Central memory CD4-positive, alpha-beta T cell (primary cell): ENCODE results near the gene CREB3.

ENCODE experiments used
- DNase-seq: peaks from one replicate; pipeline ENCODE4 v3.0.0; 2022

The CREB3 gene

GRCh38 chr9:35750256-35750531 is 17.7 kb downstream of the CREB3 start:
- DNase-seq = no peak

GRCh38 chr9:35753466-35753865 is 21.0 kb downstream of the CREB3 start:
- no peak for DNase-seq

DNA sequence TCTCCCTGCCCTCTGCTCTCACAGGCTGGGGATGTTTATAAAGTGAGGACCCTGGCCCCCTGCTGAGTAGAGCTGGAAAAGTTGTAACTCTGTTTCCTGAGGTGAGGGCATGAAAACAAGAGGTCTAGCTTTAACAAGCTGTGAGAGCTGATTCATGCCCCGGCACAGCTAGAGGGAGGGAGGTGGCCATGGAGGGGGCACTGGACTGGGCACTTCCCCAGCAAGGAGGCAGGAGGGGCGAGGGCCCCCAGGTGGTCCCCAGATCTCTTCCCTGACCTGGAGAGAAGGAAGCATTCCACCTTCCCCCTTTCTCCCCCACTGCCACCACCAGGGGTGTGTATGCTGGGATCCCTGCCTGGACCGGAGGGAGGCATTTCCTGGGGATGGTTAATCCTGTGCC is 21.8 kb downstream of the CREB3 start, which contains the start of gene MSMP:
MSMP (minus strand) TSS at position 13 of the 400 bp plus-strand sequence. CDS start 147 bp downstream, outside the sequence.
- DNase-seq = no peak

GRCh38 chr9:35755071-35755470 is 22.6 kb downstream of the CREB3 start:
- no peak for DNase-seq

DNA sequence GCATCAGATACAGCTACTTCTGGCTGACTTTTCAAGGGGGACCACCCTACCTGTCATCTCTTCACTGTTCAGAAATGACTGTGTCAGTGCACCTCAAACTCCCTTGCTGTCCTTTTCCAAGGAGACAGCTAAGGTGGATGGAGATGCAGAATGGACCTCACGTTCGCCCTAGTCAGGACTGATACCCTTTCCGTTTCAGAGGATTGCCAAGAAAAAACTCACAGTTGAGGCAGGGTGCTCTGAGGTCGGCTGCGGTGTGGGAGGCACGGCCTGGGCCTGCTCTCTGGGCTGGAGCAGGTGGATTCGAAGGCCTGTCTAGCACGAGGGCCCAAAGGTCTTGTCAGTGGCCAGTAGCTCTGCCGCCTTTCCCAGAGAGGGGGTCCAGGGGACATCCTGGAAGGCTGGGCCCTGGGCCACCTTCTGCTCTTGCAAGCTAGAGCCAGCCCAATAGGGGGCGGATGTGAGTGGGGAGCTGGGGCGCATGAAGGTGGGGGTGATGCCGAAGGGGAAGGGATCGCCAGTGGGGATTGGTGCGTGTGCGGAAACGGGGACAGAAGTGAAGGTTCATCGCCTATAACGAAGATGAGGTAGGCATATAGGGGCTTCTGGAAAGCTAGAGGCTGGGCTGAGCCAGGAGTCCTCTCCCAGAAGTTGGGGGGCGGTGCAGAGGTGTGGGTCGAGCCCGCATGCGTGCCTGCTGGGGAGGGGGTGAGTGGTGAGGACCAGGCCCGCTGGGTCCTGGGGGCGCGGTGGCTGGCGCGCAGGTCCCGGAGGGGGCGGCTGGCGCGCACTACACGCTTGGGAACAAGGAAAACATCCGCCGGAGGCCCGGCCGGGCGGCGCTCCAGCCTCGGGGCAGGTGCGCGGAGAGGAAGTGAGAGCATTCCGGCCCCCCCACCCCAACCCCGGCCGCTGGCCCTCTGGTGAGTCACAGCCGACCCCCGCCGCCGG is 24.1 kb downstream of the CREB3 start:
- peak; percentile 68 for DNase-seq

DNA sequence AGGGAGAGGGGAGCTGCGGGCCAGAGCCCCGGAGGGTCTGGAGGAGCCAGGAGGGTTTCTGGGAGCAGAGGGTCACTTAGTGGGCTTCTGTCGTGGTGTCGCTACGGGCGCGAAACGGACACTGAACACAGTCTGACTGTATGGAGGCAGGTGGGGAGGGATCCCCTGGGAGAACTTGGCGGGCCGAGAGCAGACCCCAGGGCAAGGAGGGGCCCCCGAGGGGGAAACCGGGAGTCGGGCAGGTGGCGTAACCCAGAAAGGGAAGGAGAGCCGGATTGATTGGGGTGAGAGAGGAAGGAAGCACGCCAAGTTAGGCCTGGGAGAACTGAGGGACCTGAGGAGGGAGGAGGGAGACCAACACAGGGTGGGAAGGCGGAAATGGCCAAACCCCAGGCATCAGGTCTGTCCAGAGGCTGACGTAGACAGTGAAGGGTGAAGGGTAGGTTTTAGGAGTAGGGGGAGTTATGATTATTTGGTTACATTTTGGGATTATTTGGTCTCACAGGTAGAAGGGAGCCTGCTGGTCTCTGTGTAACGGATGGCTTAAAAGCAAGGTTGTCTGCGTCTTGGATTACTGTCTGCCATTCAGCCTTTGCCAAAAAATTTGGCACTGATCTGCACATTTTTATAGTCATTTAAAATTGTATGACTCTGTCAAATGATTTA is 24.9 kb downstream of the CREB3 start:
- DNase-seq = no peak

DNA sequence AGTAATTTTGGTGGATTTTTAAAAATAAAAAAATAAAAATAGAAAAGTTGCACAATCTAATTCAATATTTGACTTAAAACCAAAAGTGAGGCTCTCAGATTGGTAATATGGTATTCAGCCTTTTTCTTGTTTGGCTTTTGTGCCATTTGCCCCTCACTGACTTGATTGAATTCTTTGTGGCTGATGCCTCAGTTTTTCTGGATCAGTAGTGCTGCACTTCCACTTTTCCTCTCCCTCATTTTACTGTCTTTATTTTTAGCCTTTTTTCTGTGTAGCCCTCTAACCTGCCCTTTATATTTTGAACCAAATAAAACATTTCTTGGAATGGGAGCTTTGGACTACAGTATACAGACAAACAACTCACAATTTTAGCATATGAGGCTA is 25.4 kb downstream of the CREB3 start:
- DNase-seq = no peak

DNA sequence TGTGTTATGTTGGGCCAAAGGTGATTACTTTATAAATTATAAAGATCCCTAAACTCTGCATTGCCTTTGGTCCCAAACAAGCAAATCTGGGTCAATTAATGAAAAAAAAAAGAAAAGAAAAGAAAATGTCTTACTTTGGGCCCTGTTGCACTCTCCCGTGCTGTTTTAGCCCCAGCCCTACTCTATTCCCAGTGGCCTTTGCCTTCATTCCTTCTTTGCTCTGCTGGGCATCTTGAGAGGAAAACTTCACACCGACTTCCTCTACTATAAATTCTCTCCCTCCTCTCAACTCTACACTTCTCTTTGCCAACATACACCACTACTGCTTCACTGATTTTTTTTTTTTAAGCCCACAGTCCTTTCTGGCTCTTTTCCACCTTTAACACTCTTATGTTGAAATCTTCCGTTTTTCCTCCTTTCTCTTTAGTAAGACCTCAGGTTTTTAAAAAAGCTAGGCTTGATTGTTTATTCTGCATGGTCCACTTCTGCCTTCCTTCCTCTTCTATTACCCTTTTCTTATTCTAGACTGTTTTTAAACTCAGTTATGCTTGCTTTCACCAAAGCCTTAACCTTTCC is 26.1 kb downstream of the CREB3 start:
- no peak for DNase-seq

GRCh38 chr9:35759795-35760194 is 27.3 kb downstream of the CREB3 start:
- no peak for DNase-seq

DNA sequence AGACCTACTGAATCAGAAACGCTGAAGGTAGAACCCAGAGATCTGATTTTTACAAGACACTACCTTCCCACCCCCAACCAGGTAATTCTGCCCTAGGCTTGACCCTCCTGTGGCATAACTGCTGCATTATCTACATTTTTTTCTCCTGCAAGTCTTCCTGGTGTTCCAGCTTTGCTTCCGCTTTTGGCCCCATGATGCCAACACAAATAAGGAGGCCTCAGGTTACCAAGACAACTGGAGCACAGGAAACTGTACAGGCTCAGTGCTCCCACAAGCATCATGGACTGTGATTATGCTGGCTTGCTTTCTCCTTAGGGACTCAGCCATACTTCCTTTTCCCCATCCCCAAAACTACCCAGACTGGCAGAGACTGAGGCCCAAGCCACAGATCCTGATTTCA is 28.2 kb downstream of the CREB3 start:
- no peak for DNase-seq

DNA sequence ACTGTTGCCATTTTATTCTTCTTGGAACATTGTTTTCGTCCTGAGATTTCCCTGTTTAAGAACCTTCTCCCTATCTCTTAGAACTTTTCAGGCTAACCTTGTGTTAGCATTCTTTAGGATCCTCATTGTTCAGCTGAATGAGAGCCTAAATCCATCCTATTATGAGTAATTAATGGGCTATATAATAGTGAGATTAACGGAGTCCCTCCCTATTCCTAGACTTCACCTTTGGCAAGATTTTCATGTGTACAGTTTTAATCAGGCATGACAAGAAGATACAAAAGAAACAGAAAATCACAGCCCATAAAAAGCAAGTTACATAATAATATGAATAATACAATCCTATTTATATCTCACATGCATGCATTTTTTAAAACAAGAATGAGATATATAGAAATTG is 30.7 kb downstream of the CREB3 start:
- no peak for DNase-seq

DNA sequence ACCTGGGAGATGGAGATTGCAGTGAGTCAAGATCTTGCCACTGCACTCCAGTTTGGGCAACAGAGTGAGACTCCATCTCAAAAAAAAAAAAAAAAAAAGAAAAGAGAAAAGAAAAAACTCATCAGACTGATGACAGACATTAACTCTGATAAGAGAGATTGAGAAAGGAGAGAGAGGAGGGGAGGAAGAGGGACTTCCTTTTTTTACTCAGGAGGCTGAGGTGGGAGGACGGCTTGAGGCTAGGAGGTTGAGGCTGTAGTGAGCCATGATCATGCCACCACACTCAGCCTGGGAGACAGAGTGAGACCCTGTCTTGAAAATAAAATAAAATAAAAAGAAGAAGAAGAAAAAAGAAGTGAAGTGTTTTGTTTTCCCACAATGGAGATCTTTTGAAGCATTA is 31.3 kb downstream of the CREB3 start:
- DNase-seq = no peak

GRCh38 chr9:35766997-35767396 is 34.5 kb downstream of the CREB3 start:
- DNase-seq = no peak

- DNase-seq = no peak
These were observed 35.0 kb downstream of the CREB3 start for GRCh38 chr9:35767458-35767857.

GRCh38 chr9:35769763-35770162 is 37.3 kb downstream of the CREB3 start:
- DNase-seq = no peak

DNA sequence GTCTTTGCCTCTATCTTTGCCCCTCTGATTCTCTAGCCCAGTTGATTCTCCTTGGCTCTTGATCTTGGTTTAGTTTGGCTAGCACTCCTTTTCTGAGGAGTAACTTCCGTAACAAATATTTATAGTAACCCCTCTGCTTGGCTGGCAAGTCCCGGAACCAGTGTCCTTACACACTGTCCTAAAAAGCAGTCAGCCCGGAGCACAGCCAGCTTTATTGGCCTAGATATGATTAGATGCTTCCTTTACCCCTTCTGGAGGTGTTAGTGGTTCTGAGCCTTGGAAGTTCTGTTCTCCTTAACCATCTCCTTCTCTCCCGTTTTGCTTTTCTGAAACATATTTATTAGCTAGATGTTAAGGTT is 38.6 kb downstream of the CREB3 start:
- no peak for DNase-seq

DNA sequence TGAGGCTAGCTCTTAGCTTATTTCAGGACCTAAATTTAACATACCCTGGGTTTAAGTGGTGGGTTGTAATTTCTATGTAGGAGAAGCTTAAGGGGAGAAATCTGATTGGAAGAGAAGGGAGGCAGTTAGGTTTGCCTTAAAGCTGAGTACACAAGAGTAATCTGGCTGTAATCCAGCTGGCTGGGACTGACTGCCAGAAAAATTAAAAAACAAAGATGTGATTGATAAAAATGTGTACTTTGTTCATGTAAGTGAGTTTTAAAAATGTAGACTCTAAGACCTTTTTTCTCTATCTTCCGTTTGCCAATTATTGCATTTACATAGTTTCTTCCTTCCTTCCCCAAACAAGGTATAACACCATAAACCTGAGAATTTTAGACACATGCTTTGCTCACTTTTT is 39.1 kb downstream of the CREB3 start:
- DNase-seq = no peak

DNA sequence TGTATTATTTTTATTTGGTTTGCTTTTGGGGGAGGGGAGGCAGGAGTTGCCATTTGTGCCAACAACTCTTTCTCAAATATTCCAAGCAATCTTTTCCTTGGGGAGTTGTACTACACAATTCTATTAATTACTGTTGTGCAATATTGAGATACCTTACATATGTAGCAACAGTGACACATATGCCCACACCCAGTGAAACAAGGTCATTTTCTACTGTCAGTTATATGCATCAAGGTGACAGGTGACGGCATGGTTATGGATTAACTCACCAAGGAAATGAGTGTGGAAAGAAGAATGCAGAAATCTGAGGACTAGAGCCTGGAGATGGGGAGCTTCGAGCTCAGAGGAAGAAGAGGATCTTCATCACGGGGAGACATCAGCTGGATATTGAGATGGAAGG is 39.5 kb downstream of the CREB3 start:
- no peak for DNase-seq

DNA sequence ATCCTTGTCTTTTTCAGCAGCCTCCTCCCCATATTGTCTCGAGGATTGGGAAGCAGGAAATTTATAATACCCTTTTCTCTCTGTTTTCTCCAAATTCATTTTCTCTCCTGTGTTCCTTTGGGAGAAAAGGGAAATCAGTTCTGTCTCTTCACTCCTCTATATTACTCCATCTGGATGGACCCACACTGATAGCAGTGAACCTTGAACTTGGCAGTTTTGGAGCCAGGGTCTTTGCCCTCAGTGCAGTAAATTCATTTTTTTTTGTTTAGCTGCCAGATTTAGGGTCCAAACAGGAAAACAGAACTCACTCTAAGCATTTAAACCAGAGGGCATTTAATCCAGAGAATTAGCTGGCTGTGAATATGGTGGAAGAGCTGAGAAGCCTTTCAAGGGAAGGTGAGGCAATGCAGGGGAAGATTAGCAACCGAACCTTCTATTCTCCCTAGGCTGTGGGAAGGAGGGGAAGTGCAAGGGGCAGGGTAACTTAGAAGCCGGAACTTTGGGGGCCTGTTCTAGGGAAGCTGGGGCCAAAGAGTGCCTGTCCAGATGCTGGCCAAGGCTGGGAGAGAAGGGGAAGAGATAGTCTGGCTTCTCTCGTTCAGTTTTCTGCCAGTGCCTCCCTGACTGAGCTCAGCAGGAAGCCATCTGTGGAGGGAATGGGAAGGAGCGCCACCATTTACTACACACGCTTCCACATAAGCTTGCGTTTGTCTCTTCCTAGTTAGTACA is 42.6 kb downstream of the CREB3 start:
- no peak for DNase-seq

GRCh38 chr9:35776018-35776417 is 43.6 kb downstream of the CREB3 start:
- no peak for DNase-seq

- no peak for DNase-seq
These were observed 46.0 kb downstream of the CREB3 start for GRCh38 chr9:35778496-35778895.

DNA sequence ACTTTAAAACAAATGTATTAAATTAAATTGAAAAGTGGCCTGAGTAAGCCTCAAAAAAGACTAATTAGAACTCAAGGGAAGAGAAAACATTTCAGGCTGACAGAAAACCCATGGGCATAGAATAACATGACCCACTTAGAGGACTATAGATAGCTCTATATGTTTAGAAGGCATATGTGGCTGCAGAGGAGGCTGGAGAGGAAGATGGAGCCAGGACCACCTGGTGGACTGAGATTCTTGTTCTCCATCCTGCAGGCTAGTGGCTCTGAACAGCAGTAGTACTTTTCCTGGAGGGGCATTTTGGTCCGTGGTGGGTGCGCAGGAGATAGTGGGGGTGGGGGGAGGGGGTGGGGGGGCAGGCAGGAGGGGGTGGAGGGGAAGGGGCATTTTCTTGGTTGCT is 48.6 kb downstream of the CREB3 start:
- DNase-seq = no peak

GRCh38 chr9:35783418-35783817 is 51.0 kb downstream of the CREB3 start:
- DNase-seq = no peak
